Ammon's horn (tissue), 1 donor: ENCODE results near the gene DCAF4.
A peak's percentile ranks its signal among the peaks of the same experiment; 100 is the strongest.

ENCODE experiments used
- DNase-seq: peaks from one replicate; pipeline ENCODE4 v3.0.0-alpha.2; 2016; ENCODE audit warnings: low spot score

Gene DCAF4

GRCh38 chr14:72894623-72895378, 31.5 kb upstream of the DCAF4 start:
- DNase-seq: peak; percentile 38

- no peak for DNase-seq
Measured at GRCh38 chr14:72898448-72898847, 27.8 kb upstream of the DCAF4 start.

- DNase-seq: no peak
Measured at GRCh38 chr14:72901361-72901760, 24.9 kb upstream of the DCAF4 start.

- no peak for DNase-seq
Measured at GRCh38 chr14:72902801-72903530, 23.3 kb upstream of the DCAF4 start.

GRCh38 chr14:72903716-72904115, 22.5 kb upstream of the DCAF4 start:
- no peak for DNase-seq

- DNase-seq: no peak
Measured at GRCh38 chr14:72904218-72904617, 22.0 kb upstream of the DCAF4 start.

GRCh38 chr14:72904840-72905561, 21.3 kb upstream of the DCAF4 start:
- peak; percentile 80 for DNase-seq

GRCh38 chr14:72906316-72906715, 19.9 kb upstream of the DCAF4 start:
- DNase-seq: no peak

GRCh38 chr14:72906879-72907278, 19.4 kb upstream of the DCAF4 start:
- DNase-seq: no peak

GRCh38 chr14:72907886-72908285, 18.4 kb upstream of the DCAF4 start:
- no peak for DNase-seq

- DNase-seq: no peak
Measured at GRCh38 chr14:72909163-72909562, 17.1 kb upstream of the DCAF4 start.

GRCh38 chr14:72913809-72914208, 12.5 kb upstream of the DCAF4 start:
- no peak for DNase-seq

GRCh38 chr14:72916174-72916573, 10.1 kb upstream of the DCAF4 start:
- no peak for DNase-seq

- DNase-seq: no peak
Measured at GRCh38 chr14:72917094-72917802, 9.0 kb upstream of the DCAF4 start.

- no peak for DNase-seq
Measured at GRCh38 chr14:72920008-72920407, 6.3 kb upstream of the DCAF4 start.

GRCh38 chr14:72921396-72921795, 4.9 kb upstream of the DCAF4 start:
- no peak for DNase-seq

- no peak for DNase-seq
Measured at GRCh38 chr14:72924337-72924736, 1.9 kb upstream of the DCAF4 start.

GRCh38 chr14:72925171-72925759, 999 bp upstream of the DCAF4 start:
- DNase-seq: no peak

GRCh38 chr14:72925815-72926291, 411 bp upstream of the DCAF4 start:
- DNase-seq: no peak

GRCh38 chr14:72928872-72929271, 2.6 kb downstream of the DCAF4 start:
- DNase-seq: no peak

GRCh38 chr14:72929316-72930080, 3.2 kb downstream of the DCAF4 start:
- no peak for DNase-seq
